ENCODE measurements around the gene GRID1.

Gene GRID1

DNA sequence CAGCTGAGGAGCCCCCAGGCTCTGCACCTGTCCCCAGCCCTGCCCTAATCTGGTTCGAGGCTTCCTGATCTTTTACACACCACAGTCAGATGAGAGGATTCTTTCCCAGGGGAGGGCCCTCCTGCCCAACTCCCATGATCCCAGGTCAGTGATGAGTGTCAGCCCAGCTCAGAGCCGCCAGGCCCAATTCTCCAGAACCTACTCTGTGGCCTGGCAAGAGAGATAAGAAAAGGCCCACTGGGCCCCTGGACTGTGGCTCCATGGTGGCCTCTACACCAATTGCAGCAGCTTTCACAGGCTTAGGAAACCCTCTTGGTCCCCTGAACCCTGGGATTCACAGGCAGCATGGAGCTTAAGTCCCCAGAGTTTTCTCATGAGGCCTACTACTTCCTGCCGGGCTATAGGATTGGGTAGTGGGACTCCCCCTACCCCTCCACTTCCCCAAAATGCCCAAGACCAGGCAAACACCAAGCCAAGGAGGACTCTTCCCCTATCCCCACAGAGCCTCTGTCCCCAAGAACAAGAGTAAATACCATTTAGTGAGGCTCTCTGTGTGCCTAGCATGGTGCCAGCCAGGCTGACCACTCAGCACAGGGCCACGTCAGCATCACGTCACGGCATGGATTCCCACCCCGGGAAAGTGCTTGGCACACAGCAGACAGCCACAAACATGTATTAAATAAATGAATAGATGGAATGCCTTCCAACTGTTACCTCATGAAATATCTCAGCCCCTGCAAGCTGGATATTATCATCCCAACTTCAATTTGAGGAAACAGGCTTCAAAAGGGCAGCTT is 100.0 kb downstream of the GRID1 start:
- DNase-seq (ENCODE audit: low read depth): no peak
- TF ChIP-seq, protein P1, sequence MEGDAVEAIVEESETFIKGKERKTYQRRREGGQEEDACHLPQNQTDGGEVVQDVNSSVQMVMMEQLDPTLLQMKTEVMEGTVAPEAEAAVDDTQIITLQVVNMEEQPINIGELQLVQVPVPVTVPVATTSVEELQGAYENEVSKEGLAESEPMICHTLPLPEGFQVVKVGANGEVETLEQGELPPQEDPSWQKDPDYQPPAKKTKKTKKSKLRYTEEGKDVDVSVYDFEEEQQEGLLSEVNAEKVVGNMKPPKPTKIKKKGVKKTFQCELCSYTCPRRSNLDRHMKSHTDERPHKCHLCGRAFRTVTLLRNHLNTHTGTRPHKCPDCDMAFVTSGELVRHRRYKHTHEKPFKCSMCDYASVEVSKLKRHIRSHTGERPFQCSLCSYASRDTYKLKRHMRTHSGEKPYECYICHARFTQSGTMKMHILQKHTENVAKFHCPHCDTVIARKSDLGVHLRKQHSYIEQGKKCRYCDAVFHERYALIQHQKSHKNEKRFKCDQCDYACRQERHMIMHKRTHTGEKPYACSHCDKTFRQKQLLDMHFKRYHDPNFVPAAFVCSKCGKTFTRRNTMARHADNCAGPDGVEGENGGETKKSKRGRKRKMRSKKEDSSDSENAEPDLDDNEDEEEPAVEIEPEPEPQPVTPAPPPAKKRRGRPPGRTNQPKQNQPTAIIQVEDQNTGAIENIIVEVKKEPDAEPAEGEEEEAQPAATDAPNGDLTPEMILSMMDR (IDR thresholded peaks at IDR 0.05; ENCODE audit: insufficient read depth, low read depth, low read length, missing control alignments): no peak
- H3K4me3 ChIP-seq (ENCODE audit: low read length): no peak overlapping the region

DNA sequence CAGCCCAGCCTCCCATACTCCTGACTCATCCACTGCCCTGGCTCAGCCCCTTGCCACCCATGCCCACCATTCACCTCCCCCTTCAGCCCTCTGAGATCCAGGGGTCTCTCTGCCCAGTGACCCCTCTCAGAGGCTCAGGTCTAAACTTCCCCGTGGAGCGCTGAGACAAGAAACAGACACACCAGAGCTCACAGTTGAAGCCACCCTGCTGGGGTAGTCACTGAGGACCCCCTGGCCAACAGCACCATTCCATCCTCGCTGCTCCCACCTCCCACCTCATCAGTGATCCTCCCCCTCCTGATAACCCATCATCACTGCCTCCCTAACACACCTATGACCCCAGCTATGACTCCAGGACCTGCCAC is 100.7 kb downstream of the GRID1 start:
- no peak for DNase-seq (ENCODE audit: low read depth)
- H3K4me3 ChIP-seq (ENCODE audit: low read length): no peak overlapping the region
- TF ChIP-seq, protein P1 (IDR thresholded peaks at IDR 0.05; ENCODE audit: insufficient read depth, low read depth, low read length, missing control alignments): no peak

DNA sequence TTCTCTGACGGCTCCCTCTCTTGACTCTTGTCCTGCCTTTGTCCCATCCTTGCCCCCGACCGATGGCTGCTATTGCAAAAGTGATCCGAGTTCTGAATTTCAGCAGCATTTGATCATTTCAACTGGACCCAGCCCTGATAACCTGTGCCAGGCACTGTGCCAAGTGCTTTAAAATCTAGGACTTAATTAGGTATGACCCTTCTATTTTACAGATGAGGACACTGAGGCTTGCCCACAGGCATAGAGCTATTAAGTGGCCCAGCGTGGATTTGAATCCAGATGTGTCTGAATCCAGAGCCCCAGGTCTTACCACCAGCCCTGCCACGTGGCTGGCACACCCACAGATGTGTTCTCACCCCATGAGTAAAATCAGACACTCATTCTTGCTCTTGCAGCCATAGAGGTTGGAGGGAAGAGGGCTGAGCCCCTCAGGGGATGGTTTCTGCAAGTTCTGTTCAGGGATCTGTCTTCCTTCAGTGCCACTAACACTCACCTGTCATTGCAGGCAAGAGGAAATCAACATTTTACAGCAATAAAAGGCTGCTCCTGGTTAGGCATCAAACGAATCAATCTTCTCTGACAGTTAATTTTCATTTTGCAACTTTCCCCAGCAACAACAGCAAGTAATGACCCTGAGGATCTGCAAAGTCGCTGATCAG is 101.2 kb downstream of the GRID1 start:
- TF ChIP-seq, protein P1 (IDR thresholded peaks at IDR 0.05; ENCODE audit: insufficient read depth, low read depth, low read length, missing control alignments): no peak
- DNase-seq (ENCODE audit: low read depth): no peak
- no peak overlapping the region for H3K4me3 ChIP-seq (ENCODE audit: low read length)

DNA sequence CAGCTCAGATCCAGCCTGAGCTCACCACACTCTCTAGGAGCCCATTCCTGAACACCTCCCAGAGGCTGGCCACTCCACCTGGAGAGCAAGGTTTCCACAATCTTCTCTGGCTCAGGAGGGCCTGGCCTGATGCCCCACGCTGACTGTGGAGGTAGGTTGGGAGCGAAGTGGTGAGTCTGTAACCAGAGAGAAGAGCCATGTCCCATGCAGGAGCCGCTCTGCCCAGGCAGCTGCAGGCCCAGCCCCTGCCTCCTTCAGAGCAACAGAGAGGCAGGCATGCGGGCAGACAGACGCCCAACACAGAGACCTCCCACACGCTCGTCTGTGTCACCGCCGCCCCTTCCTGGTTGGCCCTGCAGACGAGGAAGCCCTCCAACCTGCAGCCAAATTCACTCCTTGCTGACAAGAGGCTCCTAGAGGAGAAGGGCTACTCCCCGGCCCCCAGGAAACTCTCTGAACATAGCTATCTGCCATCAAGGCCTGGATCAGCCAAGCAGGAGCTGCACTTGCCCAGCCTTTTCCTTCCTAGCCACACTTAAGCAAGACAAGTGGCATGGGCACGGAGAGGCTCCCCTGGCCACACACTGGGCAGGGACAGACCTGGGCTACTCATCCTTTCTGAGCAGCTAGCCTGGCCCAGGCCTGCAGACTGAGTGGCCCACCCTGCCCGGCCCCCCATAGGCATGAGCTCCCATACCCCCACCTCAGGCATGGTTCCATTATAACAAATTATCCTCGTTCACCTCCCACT is 101.9 kb downstream of the GRID1 start:
- TF ChIP-seq, protein P1 (IDR thresholded peaks at IDR 0.05; ENCODE audit: insufficient read depth, low read depth, low read length, missing control alignments): no peak
- no peak for DNase-seq (ENCODE audit: low read depth)
- no peak overlapping the region for H3K4me3 ChIP-seq (ENCODE audit: low read length)

DNA sequence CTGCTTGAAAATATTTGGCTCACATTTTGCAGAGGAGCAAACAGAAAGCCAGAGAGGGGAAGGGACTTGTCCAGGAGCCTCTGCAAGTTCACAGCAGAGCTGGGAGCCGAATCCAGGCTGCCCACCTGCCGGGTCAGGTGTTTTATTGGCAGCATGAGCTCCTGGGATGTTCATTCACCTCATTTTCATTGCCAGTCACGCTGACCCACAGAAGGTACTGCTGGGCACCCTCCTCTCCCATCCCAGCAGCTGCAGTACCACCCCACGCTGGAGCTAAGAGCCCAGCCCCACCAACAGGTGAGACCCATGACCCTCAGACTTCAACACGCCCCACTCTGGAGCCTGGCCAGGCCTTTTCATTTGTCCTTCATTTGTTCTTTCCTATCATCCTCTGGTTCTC is 102.7 kb downstream of the GRID1 start:
- TF ChIP-seq, protein P1 (IDR thresholded peaks at IDR 0.05; ENCODE audit: insufficient read depth, low read depth, low read length, missing control alignments): no peak
- H3K4me3 ChIP-seq (ENCODE audit: low read length): no peak overlapping the region
- no peak for DNase-seq (ENCODE audit: low read depth)

DNA sequence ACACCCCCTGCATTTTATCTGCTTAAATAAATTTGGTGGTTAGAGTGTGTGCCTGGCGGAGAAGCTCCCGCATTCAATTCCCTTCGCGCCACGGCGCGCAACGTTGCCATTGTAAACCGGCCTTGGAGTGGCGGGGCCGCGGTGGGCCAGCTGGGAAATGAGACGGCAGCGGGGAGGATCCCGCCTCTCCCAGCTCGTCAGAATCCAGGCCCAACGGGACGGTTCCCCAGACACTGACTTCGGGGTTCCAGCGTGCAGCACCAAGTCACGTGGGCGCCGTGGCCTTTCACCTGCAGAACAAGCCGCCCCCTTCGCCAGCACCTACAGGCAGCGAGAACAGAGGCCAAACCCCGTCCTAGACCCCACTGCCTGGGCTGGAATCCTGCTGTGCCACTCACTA is 103.4 kb downstream of the GRID1 start:
- DNase-seq (ENCODE audit: low read depth): no peak
- H3K4me3 ChIP-seq (ENCODE audit: low read length): no peak overlapping the region
- TF ChIP-seq, protein P1 (IDR thresholded peaks at IDR 0.05; ENCODE audit: insufficient read depth, low read depth, low read length, missing control alignments): no peak
